Thoracic aorta (tissue), 2 donors: ENCODE data around the gene LKAAEAR1. TPM values are rescaled to one million over a fixed set of nuclear protein-coding genes. Genes with fewer than 3 reads are reported as not detected.
A peak's percentile ranks its signal among the peaks of the same experiment; 100 is the strongest.
"Not testable (repeated sequence)": the region's sequence is repeated elsewhere in the genome, so short reads cannot be mapped to it uniquely, and the experiment has no call there.

Source experiments
- ATAC-seq: fragments of 150-250 bp; one replicate; pipeline ENCODE4 v1.8.0; 2017; ENCODE audit warnings: low read depth; ENCODE audit not compliant: insufficient number of reproducible peaks, low FRiP score
- DNase-seq: peaks from one replicate; pipeline ENCODE4 v3.0.0-alpha.2; 2020; ENCODE audit warnings: low spot score
- H3K27ac ChIP-seq, 2 donors: fragments of 200-600 bp; sonication (generic); 1 replicate in 1 of 2; 2 replicates in 1 of 2; pipeline ENCODE4 v1.5.1; 2016; ENCODE audit warnings: mild to moderate bottlenecking in 2 of 2, moderate library complexity in 2 of 2
- H3K27me3 ChIP-seq: fragments of 200-600 bp; sonication (generic); replicated peaks from 2 replicates; pipeline ENCODE4 v1.6.0; 2016; ENCODE audit warnings: mild to moderate bottlenecking; ENCODE audit not compliant: insufficient read depth
- H3K36me3 ChIP-seq: fragments of 200-600 bp; sonication (generic); one replicate; pipeline ENCODE4 v1.5.1; 2016
- H3K4me1 ChIP-seq, 2 donors: fragments of 200-600 bp; sonication (generic); 1 replicate in 1 of 2; 2 replicates in 1 of 2; pipeline versions ENCODE4 v1.5.1 to v1.6.0; 2016; ENCODE audit warnings: low read depth in 2 of 2, mild to moderate bottlenecking in 1 of 2; ENCODE audit not compliant: control insufficient read depth in 1 of 2
- H3K4me3 ChIP-seq: fragments of 200-600 bp; sonication (generic); 2 replicates; pipeline ENCODE4 v1.5.1; 2016; ENCODE audit warnings: mild to moderate bottlenecking
- H3K9me3 ChIP-seq: fragments of 200-600 bp; sonication (generic); 2 replicates; pipeline ENCODE4 v1.5.1; 2016
- CTCF ChIP-seq: fragments of 200-600 bp; sonication (generic); IDR thresholded peaks from one replicate; pipeline ENCODE4 v1.5.1; 2019; ENCODE audit warnings: antibody characterized with exemption
- total RNA-seq, 2 donors: library from RNA; depleted of rRNA; stranded (reverse); fragments of >200 nt; gene quantifications; one replicate each; pipeline versions ENCODE4 v1.1.0 to v1.2.3, GENCODE V29; 2016

The LKAAEAR1 gene
- not detected for total RNA-seq

- Histone ChIP-seq H3K27me3 (no peaks in the 10 kb centered on the region), H3K27ac (no peak within 1 kb of the TSS), H3K9me3 (no peaks in the 10 kb centered on the region), H3K4me1 (peaks cover 12 to 26% of the 10 kb centered on the region in 2 donors), H3K4me3 (peak within 1 kb of the TSS; percentile 75), H3K36me3 (no peaks in the 10 kb centered on the region)
- no peak for TF ChIP-seq CTCF
- ATAC-seq (no peak), DNase-seq (no peak)
Measured at GRCh38 chr20:64083804-64084684, at the start of gene LKAAEAR1. TSS of gene LKAAEAR1 (minus strand) at chr20:64084398. CDS start at chr20:64084219, 179 bp downstream.

- no peak for TF ChIP-seq CTCF
- no peaks in the 10 kb centered on the region for H3K4me1 ChIP-seq
- H3K4me3 ChIP-seq = no peak overlapping the region
- ATAC-seq (no peak), DNase-seq (no peak)
- H3K27me3 ChIP-seq = no peaks in the 10 kb centered on the region
- no peak overlapping the region for H3K27ac ChIP-seq
- H3K36me3 ChIP-seq = no peaks in the 10 kb centered on the region
- no peaks in the 10 kb centered on the region for H3K9me3 ChIP-seq
Measured at GRCh38 chr20:64131406-64131805, 47.2 kb upstream of the LKAAEAR1 start.

GRCh38 chr20:64130876-64131275 is 46.7 kb upstream of the LKAAEAR1 start:
- Histone ChIP-seq H3K36me3 (no peaks in the 10 kb centered on the region), H3K4me1 (no peaks in the 10 kb centered on the region), H3K27ac (no peak overlapping the region), H3K27me3 (no peaks in the 10 kb centered on the region), H3K9me3 (no peaks in the 10 kb centered on the region), H3K4me3 (no peak overlapping the region)
- DNase-seq (no peak), ATAC-seq (no peak)
- no peak for TF ChIP-seq CTCF

- DNase-seq = no peak
- no peak for TF ChIP-seq CTCF
Measured at GRCh38 chr20:64130271-64130670, 46.1 kb upstream of the LKAAEAR1 start.

GRCh38 chr20:64129146-64129782 is 45.1 kb upstream of the LKAAEAR1 start:
- TF ChIP-seq CTCF = no peak
- no peaks in the 10 kb centered on the region for H3K36me3 ChIP-seq
- ATAC-seq (no peak), DNase-seq (no peak)
- H3K4me3 ChIP-seq = no peak overlapping the region
- no peaks in the 10 kb centered on the region for H3K4me1 ChIP-seq
- H3K9me3 ChIP-seq = no peaks in the 10 kb centered on the region
- no peak overlapping the region for H3K27ac ChIP-seq
- no peaks in the 10 kb centered on the region for H3K27me3 ChIP-seq

More at GRCh38 chr20:64130271-64130670, 46.1 kb upstream of the LKAAEAR1 start:
- no peaks in the 10 kb centered on the region for H3K36me3 ChIP-seq
- H3K27me3 ChIP-seq = no peaks in the 10 kb centered on the region
- no peak overlapping the region for H3K4me3 ChIP-seq
- no peak overlapping the region for H3K27ac ChIP-seq
- no peaks in the 10 kb centered on the region for H3K9me3 ChIP-seq
- H3K4me1 ChIP-seq = no peaks in the 10 kb centered on the region
- no peak for ATAC-seq

GRCh38 chr20:64123517-64123916 is 39.3 kb upstream of the LKAAEAR1 start:
- H3K4me1 ChIP-seq, H3K27ac ChIP-seq, H3K27me3 ChIP-seq, H3K9me3 ChIP-seq, ATAC-seq, H3K36me3 ChIP-seq, H3K4me3 ChIP-seq, DNase-seq: not testable (repeated sequence)

- not testable (repeated sequence) for H3K9me3 ChIP-seq, H3K4me1 ChIP-seq, H3K27ac ChIP-seq, H3K4me3 ChIP-seq, H3K27me3 ChIP-seq, DNase-seq, H3K36me3 ChIP-seq, ATAC-seq
Measured at GRCh38 chr20:64122927-64123326, 38.7 kb upstream of the LKAAEAR1 start.
